ENCODE results near the gene DGCR2. TPM values are rescaled to one million over a fixed set of nuclear protein-coding genes. Genes with fewer than 3 reads are reported as not detected.
A peak's percentile ranks its signal among the peaks of the same experiment; 100 is the strongest.
"Not testable (repeated sequence)": the region's sequence is repeated elsewhere in the genome, so short reads cannot be mapped to it uniquely, and the experiment has no call there.

DGCR2 gene
- polyA plus RNA-seq, 1 donor (not counting 4 experiments of a cell fraction or from before 2014, with no cell fraction given): 23.2 TPM

DNA sequence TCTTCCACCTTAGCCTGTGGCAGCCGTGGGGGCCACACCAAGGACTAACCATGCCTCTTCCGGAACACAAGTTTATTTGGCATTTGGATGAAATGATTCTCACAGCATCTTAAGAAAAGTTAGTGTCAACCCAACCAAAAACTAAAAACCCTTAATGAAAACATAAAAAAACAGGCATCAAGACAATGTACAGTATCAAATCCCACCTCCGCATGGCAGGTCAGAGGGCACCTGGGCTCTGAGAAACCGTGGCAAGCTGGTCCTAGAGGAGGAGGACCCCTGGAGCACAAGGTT lies 86.0 kb downstream of the DGCR2 start:
- Histone ChIP-seq H4K20me1 (ENCODE audit: control insufficient read depth, extremely low read depth, insufficient read depth, low read length) (peaks cover 8% of the 10 kb centered on the region), H2AFZ (ENCODE audit: control insufficient read depth, low read length) (no peak overlapping the region), H3K36me3 (ENCODE audit: control insufficient read depth in 2 of 2, extremely low read depth in 1 of 2, insufficient read depth in 2 of 2, low read length in 2 of 2) (peaks cover 0 to 13% of the 10 kb centered on the region in 2 experiments), H3K9me1 (ENCODE audit: control insufficient read depth, extremely low read depth, insufficient read depth, low read length) (no peaks in the 10 kb centered on the region), H3K4me1 (ENCODE audit: control insufficient read depth, extremely low read depth, insufficient read depth, low read length) (no peaks in the 10 kb centered on the region), H3K4me2 (ENCODE audit: control insufficient read depth, extremely low read depth, insufficient read depth, low read depth, low read length) (no peak overlapping the region), H3K9ac (ENCODE audit: control insufficient read depth, extremely low read depth, insufficient read depth, low read length) (no peak overlapping the region), H3K27ac (ENCODE audit: control insufficient read depth, insufficient read depth, low read length) (no peak overlapping the region), H3K9me3 (ENCODE audit: control insufficient read depth, low read depth, low read length) (no peaks in the 10 kb centered on the region), H3K27me3 (ENCODE audit: control insufficient read depth, extremely low read depth, insufficient read depth, low read length) (no peaks in the 10 kb centered on the region), H3K4me3 (ENCODE audit: control insufficient read depth in 2 of 3, extremely low read depth in 1 of 3, insufficient read depth in 2 of 3, low read depth in 1 of 3, low read length in 3 of 3) (no peak overlapping the region), H3K79me2 (ENCODE audit: control insufficient read depth, insufficient read depth, low read length) (no peaks in the 10 kb centered on the region)
- DNase-seq (ENCODE audit: low read depth, low spot score): no peak
- no peak for FAIRE-seq
- no peak for TF ChIP-seq EZH2 (IDR thresholded peaks at IDR 0.05; ENCODE audit: low read length)
- TF ChIP-seq, protein P1, sequence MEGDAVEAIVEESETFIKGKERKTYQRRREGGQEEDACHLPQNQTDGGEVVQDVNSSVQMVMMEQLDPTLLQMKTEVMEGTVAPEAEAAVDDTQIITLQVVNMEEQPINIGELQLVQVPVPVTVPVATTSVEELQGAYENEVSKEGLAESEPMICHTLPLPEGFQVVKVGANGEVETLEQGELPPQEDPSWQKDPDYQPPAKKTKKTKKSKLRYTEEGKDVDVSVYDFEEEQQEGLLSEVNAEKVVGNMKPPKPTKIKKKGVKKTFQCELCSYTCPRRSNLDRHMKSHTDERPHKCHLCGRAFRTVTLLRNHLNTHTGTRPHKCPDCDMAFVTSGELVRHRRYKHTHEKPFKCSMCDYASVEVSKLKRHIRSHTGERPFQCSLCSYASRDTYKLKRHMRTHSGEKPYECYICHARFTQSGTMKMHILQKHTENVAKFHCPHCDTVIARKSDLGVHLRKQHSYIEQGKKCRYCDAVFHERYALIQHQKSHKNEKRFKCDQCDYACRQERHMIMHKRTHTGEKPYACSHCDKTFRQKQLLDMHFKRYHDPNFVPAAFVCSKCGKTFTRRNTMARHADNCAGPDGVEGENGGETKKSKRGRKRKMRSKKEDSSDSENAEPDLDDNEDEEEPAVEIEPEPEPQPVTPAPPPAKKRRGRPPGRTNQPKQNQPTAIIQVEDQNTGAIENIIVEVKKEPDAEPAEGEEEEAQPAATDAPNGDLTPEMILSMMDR (optimal IDR thresholded peaks at IDR 0.05 in 1 of 3, IDR thresholded peaks at IDR 0.05 in 1 of 3, conservative IDR thresholded peaks at IDR 0.05 in 1 of 3; ENCODE audit: extremely low read depth in 1 of 3, insufficient read depth in 2 of 3, low read length in 3 of 3): no peak
- dilution Hi-C loops (cut with MboI; ENCODE audit: extremely low pct_ligation_motif_present, low sequenced_read_pairs): no loop called here

DNA sequence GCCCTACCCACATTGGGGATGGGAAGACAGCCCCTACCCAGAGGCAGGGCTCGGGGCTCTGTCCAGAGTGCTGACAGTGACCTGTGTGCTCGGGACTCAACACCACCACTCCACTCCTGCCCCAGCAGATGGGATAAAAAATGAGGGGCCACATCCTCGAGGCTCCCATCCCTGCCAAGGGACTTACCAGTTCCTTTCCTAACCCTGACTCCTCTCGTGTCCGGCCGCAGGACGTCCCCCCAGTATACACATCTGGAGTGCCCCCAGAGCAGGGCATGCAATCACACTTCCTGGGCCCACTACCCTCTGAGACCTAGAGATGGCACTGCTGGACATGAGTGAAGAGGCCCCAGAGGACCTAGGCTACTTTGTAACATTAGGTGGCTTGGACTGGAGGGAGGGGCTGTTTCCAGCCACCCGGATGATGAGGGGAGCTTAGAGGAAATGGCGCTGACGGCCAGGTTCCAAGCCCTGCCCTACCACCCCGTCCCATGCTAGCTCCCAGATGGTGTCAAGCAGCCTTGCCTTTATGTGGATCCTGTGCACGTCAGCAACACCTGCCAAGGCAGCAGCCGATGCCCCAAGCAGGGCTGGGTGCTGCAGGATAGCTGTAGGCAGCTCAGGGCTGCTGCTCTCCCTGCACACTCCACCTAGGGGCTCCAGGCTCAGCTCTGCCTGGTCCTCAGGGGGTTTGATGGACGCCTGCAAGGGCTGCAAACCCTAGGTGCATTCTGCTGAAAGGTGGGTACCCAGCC lies 86.6 kb downstream of the DGCR2 start:
- no peak for TF ChIP-seq EZH2 (IDR thresholded peaks at IDR 0.05; ENCODE audit: low read length)
- TF ChIP-seq, protein P1 (optimal IDR thresholded peaks at IDR 0.05 in 1 of 3, IDR thresholded peaks at IDR 0.05 in 1 of 3, conservative IDR thresholded peaks at IDR 0.05 in 1 of 3; ENCODE audit: extremely low read depth in 1 of 3, insufficient read depth in 2 of 3, low read length in 3 of 3): peak in 1 of 3 experiments; percentile 19

DNA sequence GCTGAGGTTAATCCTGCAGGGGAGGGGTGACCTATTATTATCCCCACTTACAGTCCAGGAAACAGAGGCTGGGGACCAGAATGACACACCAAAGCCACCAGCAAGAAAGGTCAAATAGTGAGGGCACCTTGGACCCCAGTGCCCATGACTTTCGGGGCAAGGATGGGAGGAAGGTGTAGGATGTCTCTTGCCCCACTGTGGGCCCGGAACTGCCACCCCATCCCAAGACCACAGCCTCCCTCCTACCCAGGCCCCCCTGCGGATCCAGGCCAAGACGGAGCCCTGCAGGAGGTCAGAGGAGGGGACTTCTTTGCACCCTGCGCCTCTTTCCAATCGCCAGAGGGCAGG lies 87.1 kb downstream of the DGCR2 start:
- H3K4me2 ChIP-seq (ENCODE audit: control insufficient read depth, extremely low read depth, insufficient read depth, low read depth, low read length); H3K9ac ChIP-seq (ENCODE audit: control insufficient read depth, extremely low read depth, insufficient read depth, low read length); H2AFZ ChIP-seq (ENCODE audit: control insufficient read depth, low read length); H3K27me3 ChIP-seq (ENCODE audit: control insufficient read depth, extremely low read depth, insufficient read depth, low read length); H3K9me3 ChIP-seq (ENCODE audit: control insufficient read depth, low read depth, low read length); DNase-seq (ENCODE audit: low read depth, low spot score); H3K4me3 ChIP-seq (ENCODE audit: control insufficient read depth in 2 of 3, extremely low read depth in 1 of 3, insufficient read depth in 2 of 3, low read depth in 1 of 3, low read length in 3 of 3); H3K9me1 ChIP-seq (ENCODE audit: control insufficient read depth, extremely low read depth, insufficient read depth, low read length); dilution Hi-C loops (cut with MboI; ENCODE audit: extremely low pct_ligation_motif_present, low sequenced_read_pairs); H3K27ac ChIP-seq (ENCODE audit: control insufficient read depth, insufficient read depth, low read length); H3K4me1 ChIP-seq (ENCODE audit: control insufficient read depth, extremely low read depth, insufficient read depth, low read length); H3K79me2 ChIP-seq (ENCODE audit: control insufficient read depth, insufficient read depth, low read length); H4K20me1 ChIP-seq (ENCODE audit: control insufficient read depth, extremely low read depth, insufficient read depth, low read length); FAIRE-seq; H3K36me3 ChIP-seq (ENCODE audit: control insufficient read depth in 2 of 2, extremely low read depth in 1 of 2, insufficient read depth in 2 of 2, low read length in 2 of 2): not testable (repeated sequence)

More for the DNA sequence above, 86.6 kb downstream of the DGCR2 start:
- H3K9ac ChIP-seq (ENCODE audit: control insufficient read depth, extremely low read depth, insufficient read depth, low read length): no peak overlapping the region
- H3K27ac ChIP-seq (ENCODE audit: control insufficient read depth, insufficient read depth, low read length): no peak overlapping the region
- H3K36me3 ChIP-seq (ENCODE audit: control insufficient read depth in 2 of 2, extremely low read depth in 1 of 2, insufficient read depth in 2 of 2, low read length in 2 of 2): peaks cover 0 to 11% of the 10 kb centered on the region in 2 experiments
- H3K4me2 ChIP-seq (ENCODE audit: control insufficient read depth, extremely low read depth, insufficient read depth, low read depth, low read length): no peak overlapping the region
- no peak overlapping the region for H2AFZ ChIP-seq (ENCODE audit: control insufficient read depth, low read length)
- H3K4me3 ChIP-seq (ENCODE audit: control insufficient read depth in 2 of 3, extremely low read depth in 1 of 3, insufficient read depth in 2 of 3, low read depth in 1 of 3, low read length in 3 of 3): no peak overlapping the region
- H3K9me3 ChIP-seq (ENCODE audit: control insufficient read depth, low read depth, low read length): no peaks in the 10 kb centered on the region
- dilution Hi-C loops (cut with MboI; ENCODE audit: extremely low pct_ligation_motif_present, low sequenced_read_pairs): no loop called here
- H3K27me3 ChIP-seq (ENCODE audit: control insufficient read depth, extremely low read depth, insufficient read depth, low read length): peaks cover 3% of the 10 kb centered on the region
- DNase-seq (ENCODE audit: low read depth, low spot score) (no peak), FAIRE-seq (no peak)
- H3K79me2 ChIP-seq (ENCODE audit: control insufficient read depth, insufficient read depth, low read length): no peaks in the 10 kb centered on the region
- H3K9me1 ChIP-seq (ENCODE audit: control insufficient read depth, extremely low read depth, insufficient read depth, low read length): no peaks in the 10 kb centered on the region
- H4K20me1 ChIP-seq (ENCODE audit: control insufficient read depth, extremely low read depth, insufficient read depth, low read length): peaks cover 8% of the 10 kb centered on the region
- H3K4me1 ChIP-seq (ENCODE audit: control insufficient read depth, extremely low read depth, insufficient read depth, low read length): no peaks in the 10 kb centered on the region

DNA sequence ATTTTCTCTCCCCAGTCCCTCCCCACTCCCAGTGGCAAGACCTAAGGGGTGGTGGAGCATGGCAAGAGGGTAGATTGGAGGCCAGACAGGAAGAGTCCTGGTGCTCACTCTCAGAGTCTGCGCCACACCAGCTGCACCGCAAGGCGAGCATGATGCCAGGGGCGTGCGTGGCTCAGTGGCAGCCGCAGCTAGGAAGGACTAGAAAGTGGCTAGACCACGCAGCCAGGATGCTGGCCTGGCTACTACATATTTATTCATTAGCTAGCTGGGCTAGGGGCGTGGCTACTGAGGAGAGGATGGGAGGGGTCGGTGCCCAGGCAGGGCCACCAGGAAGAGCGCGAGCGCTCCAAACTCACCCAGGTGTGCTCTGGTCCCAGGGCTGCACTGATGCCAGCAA lies 87.5 kb downstream of the DGCR2 start:
- DNase-seq (ENCODE audit: low read depth, low spot score); H3K9me1 ChIP-seq (ENCODE audit: control insufficient read depth, extremely low read depth, insufficient read depth, low read length); FAIRE-seq; H3K27me3 ChIP-seq (ENCODE audit: control insufficient read depth, extremely low read depth, insufficient read depth, low read length); H3K27ac ChIP-seq (ENCODE audit: control insufficient read depth, insufficient read depth, low read length); H3K9me3 ChIP-seq (ENCODE audit: control insufficient read depth, low read depth, low read length); H3K4me1 ChIP-seq (ENCODE audit: control insufficient read depth, extremely low read depth, insufficient read depth, low read length); H4K20me1 ChIP-seq (ENCODE audit: control insufficient read depth, extremely low read depth, insufficient read depth, low read length); H3K4me3 ChIP-seq (ENCODE audit: control insufficient read depth in 2 of 3, extremely low read depth in 1 of 3, insufficient read depth in 2 of 3, low read depth in 1 of 3, low read length in 3 of 3); H3K79me2 ChIP-seq (ENCODE audit: control insufficient read depth, insufficient read depth, low read length); H2AFZ ChIP-seq (ENCODE audit: control insufficient read depth, low read length); H3K4me2 ChIP-seq (ENCODE audit: control insufficient read depth, extremely low read depth, insufficient read depth, low read depth, low read length); H3K9ac ChIP-seq (ENCODE audit: control insufficient read depth, extremely low read depth, insufficient read depth, low read length); H3K36me3 ChIP-seq (ENCODE audit: control insufficient read depth in 2 of 2, extremely low read depth in 1 of 2, insufficient read depth in 2 of 2, low read length in 2 of 2); dilution Hi-C loops (cut with MboI; ENCODE audit: extremely low pct_ligation_motif_present, low sequenced_read_pairs): not testable (repeated sequence)
